Retinal pigment epithelial cell (primary cell): Measurements from ENCODE around the gene DICER1.

Experiments
- DNase-seq: peaks from one replicate; pipeline ENCODE4 v3.0.0-alpha.2; 2010; ENCODE audit warnings: low read depth
- H3K4me3 ChIP-seq: 2 replicates; pipeline ENCODE4 v1.5.1; 2011; ENCODE audit warnings: mild to moderate bottlenecking, low read length, control low read depth, moderate library complexity
- TF ChIP-seq, protein P1 (sequence below): conservative IDR thresholded peaks from 2 replicates; pipeline ENCODE4 v1.5.1; 2011; ENCODE audit warnings: low read depth, low read length, control low read depth, inconsistent platforms

Gene DICER1

DNA sequence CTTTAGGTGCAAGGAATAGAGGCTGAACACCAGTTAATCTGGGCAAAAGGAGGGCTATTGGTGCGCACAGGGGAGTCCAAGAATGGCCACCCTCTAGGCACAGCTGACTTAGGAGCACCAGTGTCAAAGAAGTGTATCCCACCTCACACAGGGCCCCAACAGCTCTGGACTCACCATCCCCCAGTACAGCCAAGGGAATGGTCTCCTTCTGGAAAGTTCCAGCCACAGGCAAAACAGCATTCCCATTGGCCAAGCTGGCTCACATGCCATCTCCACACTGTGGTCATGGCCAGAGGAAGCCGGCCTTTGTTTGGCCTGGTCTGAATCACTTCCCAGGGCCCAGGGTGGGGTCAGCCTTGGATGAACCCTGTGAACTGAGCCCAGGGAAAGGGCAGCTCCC is 120.1 kb downstream of the DICER1 start:
- DNase-seq, result no peak
- no peak overlapping the region for H3K4me3 ChIP-seq
- TF ChIP-seq, protein P1, sequence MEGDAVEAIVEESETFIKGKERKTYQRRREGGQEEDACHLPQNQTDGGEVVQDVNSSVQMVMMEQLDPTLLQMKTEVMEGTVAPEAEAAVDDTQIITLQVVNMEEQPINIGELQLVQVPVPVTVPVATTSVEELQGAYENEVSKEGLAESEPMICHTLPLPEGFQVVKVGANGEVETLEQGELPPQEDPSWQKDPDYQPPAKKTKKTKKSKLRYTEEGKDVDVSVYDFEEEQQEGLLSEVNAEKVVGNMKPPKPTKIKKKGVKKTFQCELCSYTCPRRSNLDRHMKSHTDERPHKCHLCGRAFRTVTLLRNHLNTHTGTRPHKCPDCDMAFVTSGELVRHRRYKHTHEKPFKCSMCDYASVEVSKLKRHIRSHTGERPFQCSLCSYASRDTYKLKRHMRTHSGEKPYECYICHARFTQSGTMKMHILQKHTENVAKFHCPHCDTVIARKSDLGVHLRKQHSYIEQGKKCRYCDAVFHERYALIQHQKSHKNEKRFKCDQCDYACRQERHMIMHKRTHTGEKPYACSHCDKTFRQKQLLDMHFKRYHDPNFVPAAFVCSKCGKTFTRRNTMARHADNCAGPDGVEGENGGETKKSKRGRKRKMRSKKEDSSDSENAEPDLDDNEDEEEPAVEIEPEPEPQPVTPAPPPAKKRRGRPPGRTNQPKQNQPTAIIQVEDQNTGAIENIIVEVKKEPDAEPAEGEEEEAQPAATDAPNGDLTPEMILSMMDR, result no peak
